Measurements from ENCODE around the gene KYNU. TPM values are rescaled to one million over a fixed set of nuclear protein-coding genes. Genes with fewer than 3 reads are reported as not detected.

Gene KYNU
- total and polyA plus RNA-seq, 9 of the 15 experiments (the other 6 are each of a cell fraction or from before 2014, with no cell fraction given), result 2.6 to 11.6 (median 7.2) TPM

GRCh38 chr2:142843731-142844130 lies 33.7 kb upstream of the KYNU start:
- Histone ChIP-seq H3K36me3 (ENCODE audit: control insufficient read depth, insufficient read depth, low read length) (no peaks in the 10 kb centered on the region), H3K79me2 (ENCODE audit: control insufficient read depth, insufficient read depth, low read length) (no peaks in the 10 kb centered on the region), H3K9me3 (replicated peaks; ENCODE audit: control insufficient read depth, insufficient read depth, low read depth, low read length) (no peaks in the 10 kb centered on the region), H4K20me1 (replicated peaks; ENCODE audit: control insufficient read depth, insufficient read depth, low read length) (no peaks in the 10 kb centered on the region), H3K27me3 (ENCODE audit: control insufficient read depth in 2 of 2, insufficient read depth in 2 of 2, low read length in 2 of 2) (no peaks in the 10 kb centered on the region), H3K4me2 (ENCODE audit: insufficient read depth, low read length) (no peak overlapping the region), H3K9ac (ENCODE audit: insufficient read depth in 1 of 2, low read depth in 2 of 2, low read length in 2 of 2) (no peak overlapping the region), H3K27ac (ENCODE audit: extremely low read depth, low read depth, low read length) (no peak overlapping the region), H3K9me1 (ENCODE audit: control insufficient read depth, insufficient read depth, low read length) (no peaks in the 10 kb centered on the region), H2AFZ (ENCODE audit: low read depth, low read length) (no peak overlapping the region), H3K4me1 (replicated peaks in 1 of 2; ENCODE audit: control insufficient read depth in 2 of 2, insufficient read depth in 2 of 2, low read length in 2 of 2) (no peaks in the 10 kb centered on the region), H3K4me3 (no peak overlapping the region)
- ATAC-seq (no peak), DNase-seq (ENCODE audit: extremely low read depth in 1 of 4, low spot score in 3 of 4) (no peak), FAIRE-seq (no peak)
- POLR2A ChIA-PET, result no interaction called here
- TF ChIP-seq RAD21 (CRISPR knock-in tag; conservative IDR thresholded peaks at IDR 0.05 in 1 of 2, IDR thresholded peaks at IDR 0.05 in 1 of 2) (no peak), ZNF384 (IDR thresholded peaks at IDR 0.05; ENCODE audit: low read depth, low read length) (no peak), ESRRA (IDR thresholded peaks at IDR 0.05; ENCODE audit: borderline replicate concordance, low read depth) (no peak), HSF4 (CRISPR knock-in tag; IDR thresholded peaks at IDR 0.05; ENCODE audit: borderline replicate concordance) (no peak), CUX1 (CRISPR knock-in tag; IDR thresholded peaks at IDR 0.05) (no peak), GATAD2B (IDR thresholded peaks at IDR 0.05; ENCODE audit: borderline replicate concordance) (no peak), NUFIP1 (IDR thresholded peaks at IDR 0.05; ENCODE audit: partially characterized antibody) (no peak), DIDO1 (tag; IDR thresholded peaks at IDR 0.05; ENCODE audit: low read depth) (no peak), ERF (CRISPR knock-in tag; IDR thresholded peaks at IDR 0.05) (no peak), PHB2 (IDR thresholded peaks at IDR 0.05; ENCODE audit: low read depth) (no peak), ZBTB43 (CRISPR knock-in tag; IDR thresholded peaks at IDR 0.05) (no peak), TBP (optimal IDR thresholded peaks at IDR 0.05; ENCODE audit: low read depth, low read length) (no peak), HMG20B (CRISPR knock-in tag; IDR thresholded peaks at IDR 0.05) (no peak), KDM5B (IDR thresholded peaks at IDR 0.05; ENCODE audit: insufficient replicate concordance, low read depth, low read length) (no peak), GABPA (tag; conservative IDR thresholded peaks at IDR 0.05; ENCODE audit: low read depth) (no peak), U2AF2 (optimal IDR thresholded peaks at IDR 0.05; ENCODE audit: low read depth, low read length) (no peak), ZNF717 (CRISPR knock-in tag; IDR thresholded peaks at IDR 0.05) (no peak), RBM34 (IDR thresholded peaks at IDR 0.05; ENCODE audit: borderline replicate concordance, insufficient read depth, low read length) (no peak), LCOR (CRISPR knock-in tag; IDR thresholded peaks at IDR 0.05) (no peak)
- in situ Hi-C loops (cut with MboI), result no loop called here
- no TSS peak for BruUV-seq (replicated peaks)
- intact Hi-C loops (cut with micrococcal nuclease), result no loop called here
- CTCF ChIA-PET (ENCODE audit: low intra/inter-chr PET ratio), result no interaction called here
- 7% methylated on average over 2 of the region's 2 CpGs for WGBS (ENCODE audit: insufficient coverage, low coverage, missing lambda C conversion rate)

Measured in K562 (cell line).